Middle frontal gyrus (tissue), 1 donor: ENCODE data around the gene FKBP2.

Experiments used
- DNase-seq: peaks from one replicate; pipeline ENCODE4 v3.0.0-alpha.2; 2015; ENCODE audit warnings: low spot score; ENCODE audit errors: extremely low spot score

FKBP2 gene

DNA sequence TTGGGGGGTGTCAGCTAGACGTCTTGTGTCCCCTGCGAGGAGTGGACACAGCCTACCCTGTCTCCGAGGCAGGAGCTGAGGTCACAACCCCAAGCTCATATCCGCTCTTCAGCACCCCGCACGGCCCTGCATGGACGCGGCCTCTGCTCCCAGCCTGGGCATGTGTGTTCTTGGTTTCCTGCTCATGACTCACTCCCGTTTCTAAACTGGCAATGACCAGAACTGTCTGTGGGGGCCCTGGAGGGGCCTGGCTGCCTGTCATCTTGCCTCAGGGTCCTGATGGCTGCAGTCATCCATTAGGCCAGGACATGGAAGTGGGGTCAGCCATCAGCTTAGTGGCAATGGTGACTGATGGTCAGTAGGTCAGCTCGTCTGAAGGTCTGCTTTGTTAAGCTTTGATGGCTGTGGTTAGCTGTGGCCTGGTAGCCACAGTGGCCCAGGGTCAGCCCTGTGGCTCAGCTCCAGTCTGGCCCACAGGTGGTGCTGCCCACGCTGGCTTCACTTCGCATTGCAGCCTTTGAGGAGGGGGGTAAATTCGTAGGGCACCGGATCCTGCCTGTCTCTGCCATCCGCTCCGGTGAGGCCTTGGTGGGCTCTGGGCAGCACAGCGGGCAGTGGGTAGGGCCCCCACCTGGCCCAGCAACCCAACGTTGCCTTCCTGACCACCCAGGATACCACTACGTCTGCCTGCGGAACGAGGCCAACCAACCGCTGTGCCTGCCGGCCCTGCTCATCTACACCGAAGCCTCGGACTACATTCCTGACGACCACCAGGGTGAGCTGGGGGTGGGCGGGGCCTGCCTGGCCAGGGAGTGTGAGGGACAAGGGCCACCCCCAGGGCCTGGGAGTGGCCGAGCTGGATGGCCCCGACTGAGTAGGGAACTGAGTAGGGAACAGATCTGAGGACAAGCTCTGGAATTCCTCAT is 22.4 kb downstream of the FKBP2 start:
- no peak for DNase-seq

DNA sequence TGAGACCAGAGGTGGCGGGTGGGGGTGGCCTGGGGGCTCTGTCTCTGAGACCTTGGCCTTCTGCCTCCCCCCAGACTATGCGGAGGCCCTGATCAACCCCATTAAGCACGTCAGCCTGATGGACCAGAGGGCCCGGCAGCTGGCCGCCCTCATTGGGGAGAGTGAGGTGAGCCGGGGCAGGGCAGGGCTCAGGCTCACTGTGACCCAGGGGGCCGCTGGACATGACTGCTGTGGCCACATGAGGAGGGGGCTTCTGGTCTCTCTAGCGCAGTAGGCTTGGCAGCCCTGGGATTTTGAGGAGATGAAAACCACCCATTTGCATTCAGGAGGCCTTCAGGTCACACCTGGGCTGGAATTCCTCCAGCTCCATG is 23.0 kb downstream of the FKBP2 start:
- no peak for DNase-seq

DNA sequence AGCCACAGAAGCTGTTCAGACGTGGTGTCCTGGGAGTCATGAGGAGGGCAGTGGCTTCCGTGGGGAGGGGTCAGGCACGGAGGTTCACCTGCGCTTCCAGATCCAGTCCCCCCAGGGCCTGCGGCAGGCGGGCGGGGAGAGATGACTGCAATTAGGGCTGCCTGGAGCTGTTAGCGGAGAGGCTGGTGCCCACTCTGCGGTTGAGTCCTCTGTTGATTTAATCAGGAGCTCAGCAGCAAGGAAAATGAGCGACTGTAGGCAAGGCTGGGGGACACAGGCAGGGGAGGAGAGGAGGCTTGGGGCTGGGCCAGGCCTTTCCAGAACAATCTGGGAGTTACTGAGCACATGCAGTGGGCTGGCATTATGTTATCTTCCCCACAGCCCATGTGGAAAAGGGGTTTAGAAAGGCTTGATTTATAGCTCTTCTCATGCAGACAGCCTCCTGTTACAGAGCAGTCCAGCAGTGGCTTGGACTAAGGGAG is 23.5 kb downstream of the FKBP2 start:
- no peak for DNase-seq

- DNase-seq: no peak
Observed at GRCh38 chr11:64265176-64266160, 24.6 kb downstream of the FKBP2 start.

GRCh38 chr11:64266339-64266738 is 25.4 kb downstream of the FKBP2 start:
- no peak for DNase-seq

DNA sequence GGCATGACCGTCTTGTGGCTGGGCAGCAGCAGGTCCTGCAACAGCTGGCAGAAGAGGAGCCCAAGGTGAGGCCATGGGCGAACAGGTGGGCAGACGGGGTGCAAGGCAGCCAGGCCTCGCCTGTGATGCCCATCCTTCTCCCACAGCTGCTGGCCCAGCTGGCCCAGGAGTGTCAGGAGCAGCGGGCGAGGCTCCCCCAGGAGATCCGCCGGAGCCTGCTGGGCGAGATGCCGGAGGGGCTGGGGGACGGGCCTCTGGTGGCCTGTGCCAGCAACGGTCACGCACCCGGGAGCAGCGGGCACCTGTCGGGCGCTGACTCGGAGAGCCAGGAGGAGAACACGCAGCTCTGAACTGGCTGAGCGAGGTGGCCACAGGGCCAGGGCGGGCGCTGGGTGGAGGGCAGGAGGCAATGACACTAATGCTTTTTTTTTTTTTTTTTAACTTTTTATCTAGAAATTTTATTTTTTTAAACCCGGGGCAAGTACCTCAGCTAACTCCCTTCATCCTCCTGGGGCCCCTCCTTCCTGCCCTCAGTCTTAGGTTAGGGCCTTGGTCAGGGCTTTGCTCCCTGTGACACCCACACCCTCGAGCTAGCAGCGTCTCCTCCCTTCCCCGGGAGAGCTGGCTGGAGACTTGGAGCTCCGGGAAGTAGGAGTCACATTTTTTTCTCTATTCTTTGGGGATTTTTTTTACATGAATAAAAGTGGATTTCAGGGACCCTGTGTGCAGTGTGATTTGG is 26.5 kb downstream of the FKBP2 start:
- DNase-seq: no peak

- DNase-seq: no peak
Observed at GRCh38 chr11:64268025-64268892, 27.4 kb downstream of the FKBP2 start.

GRCh38 chr11:64268893-64269539 is 28.1 kb downstream of the FKBP2 start:
- peak; percentile 33 for DNase-seq

DNA sequence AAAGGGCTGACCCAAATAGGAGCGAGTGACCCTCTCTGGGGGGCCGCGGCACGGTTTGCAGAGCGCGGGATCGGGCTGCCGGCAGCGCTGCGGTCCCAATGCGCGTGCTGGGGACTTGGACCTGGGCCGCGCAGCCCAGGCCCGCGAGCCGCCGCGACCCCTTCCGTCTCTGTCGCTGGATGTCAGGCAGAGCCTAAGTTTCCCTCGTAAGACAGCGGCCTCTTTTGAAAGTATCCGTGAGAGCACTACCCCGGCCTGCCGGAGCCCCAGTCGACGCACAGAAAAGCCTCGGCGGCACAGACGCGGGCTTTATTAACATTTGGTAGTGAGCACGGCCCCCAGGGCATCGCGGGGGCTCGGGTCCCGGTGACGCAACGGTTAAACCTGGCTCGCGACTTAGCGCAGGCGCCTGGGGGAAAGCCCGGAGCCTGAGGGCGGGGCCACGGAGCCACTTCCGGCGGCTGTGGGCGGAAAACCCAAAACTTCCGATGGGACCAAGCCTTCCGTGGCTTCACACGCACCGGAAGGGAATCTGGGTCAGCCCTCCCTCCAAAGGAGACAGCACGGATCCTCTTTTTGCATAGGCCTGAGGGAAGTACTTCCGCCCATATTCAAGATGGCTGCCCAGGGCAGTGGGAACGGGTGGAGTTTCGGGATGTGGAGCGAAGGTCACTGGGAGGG is 28.8 kb downstream of the FKBP2 start:
- DNase-seq: peak; percentile 98

DNA sequence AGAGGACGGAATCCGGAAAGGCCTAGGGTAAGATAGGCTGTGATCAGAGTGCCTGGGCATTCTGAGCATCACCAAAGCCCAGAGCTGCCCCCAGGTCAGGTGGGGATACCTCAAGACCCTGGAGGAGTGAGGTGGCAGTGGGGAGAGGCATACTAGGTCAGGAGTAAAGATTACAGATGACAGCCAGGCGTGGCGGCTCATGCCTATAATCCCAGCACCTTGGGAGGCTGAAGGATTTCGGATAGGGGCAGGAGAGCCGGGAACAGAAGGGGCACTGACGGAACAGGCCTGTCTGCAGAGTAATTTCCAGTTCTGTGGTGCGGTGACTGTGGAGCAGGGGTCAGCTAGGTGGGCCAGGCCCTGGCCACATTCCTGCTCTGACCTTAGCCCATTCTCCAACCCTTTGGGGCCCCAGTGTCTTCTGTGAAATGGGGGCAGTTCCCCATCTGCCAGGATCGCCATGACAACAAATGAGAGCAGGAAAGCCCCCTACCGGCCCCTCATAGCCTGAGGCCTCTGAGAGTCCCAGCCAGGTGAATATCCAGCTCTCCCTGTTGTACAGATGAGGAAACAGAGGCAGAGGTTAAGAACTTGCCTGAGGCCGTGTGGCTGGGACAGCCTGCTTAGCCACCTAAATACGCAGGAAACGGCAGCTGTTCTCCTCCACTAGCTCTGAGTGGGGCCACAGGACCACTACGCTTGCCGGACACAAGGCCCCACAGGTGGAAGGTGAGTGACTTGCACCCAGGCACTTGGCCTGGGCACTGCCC is 34.3 kb downstream of the FKBP2 start:
- no peak for DNase-seq

- DNase-seq: no peak
Observed at GRCh38 chr11:64275841-64276240, 34.9 kb downstream of the FKBP2 start.

- no peak for DNase-seq
Observed at GRCh38 chr11:64276653-64277431, 35.9 kb downstream of the FKBP2 start.

GRCh38 chr11:64278576-64279190 is 37.8 kb downstream of the FKBP2 start:
- DNase-seq: no peak

DNA sequence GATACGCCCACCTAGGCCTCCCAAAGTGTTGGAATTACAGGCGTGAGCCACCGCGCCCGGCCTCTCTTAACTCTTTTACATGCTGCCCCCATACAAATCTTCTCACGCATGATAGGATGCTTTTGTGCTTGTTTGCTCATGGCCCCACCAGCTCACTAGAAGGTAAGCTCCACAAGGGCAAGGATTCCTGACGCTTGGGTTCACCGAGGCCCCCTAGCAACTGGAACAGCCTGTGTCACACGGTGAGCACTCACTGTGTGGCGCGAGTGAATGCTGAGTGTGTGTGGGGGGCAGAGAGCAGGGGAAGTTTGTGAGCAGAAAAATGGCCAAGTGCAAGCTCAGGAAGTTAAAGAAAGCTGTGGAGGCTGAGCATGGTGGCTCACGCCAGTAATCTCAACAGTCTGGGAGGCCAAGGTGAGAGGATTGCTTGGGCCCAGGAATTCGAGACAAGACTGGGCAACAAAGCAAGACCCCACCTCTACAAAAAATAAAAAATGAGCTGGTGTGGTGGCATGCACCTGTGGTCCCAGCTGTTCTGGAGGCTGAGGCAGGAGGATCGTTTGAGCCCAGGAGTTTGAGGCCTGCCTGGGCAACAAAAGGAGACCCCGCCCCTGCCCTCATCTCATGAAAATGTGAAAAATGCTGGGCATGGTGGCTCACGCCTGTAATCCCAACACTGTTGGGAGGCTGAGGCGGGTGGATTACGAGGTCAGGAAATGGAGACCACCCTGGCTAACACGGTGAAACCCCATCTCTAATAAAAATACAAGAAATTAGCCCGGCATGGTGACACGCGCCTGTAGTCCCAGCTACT is 41.3 kb downstream of the FKBP2 start:
- DNase-seq: no peak

GRCh38 chr11:64283092-64283491 is 42.2 kb downstream of the FKBP2 start:
- DNase-seq: no peak
